ENCODE results near the gene PRMT2.

DNA sequence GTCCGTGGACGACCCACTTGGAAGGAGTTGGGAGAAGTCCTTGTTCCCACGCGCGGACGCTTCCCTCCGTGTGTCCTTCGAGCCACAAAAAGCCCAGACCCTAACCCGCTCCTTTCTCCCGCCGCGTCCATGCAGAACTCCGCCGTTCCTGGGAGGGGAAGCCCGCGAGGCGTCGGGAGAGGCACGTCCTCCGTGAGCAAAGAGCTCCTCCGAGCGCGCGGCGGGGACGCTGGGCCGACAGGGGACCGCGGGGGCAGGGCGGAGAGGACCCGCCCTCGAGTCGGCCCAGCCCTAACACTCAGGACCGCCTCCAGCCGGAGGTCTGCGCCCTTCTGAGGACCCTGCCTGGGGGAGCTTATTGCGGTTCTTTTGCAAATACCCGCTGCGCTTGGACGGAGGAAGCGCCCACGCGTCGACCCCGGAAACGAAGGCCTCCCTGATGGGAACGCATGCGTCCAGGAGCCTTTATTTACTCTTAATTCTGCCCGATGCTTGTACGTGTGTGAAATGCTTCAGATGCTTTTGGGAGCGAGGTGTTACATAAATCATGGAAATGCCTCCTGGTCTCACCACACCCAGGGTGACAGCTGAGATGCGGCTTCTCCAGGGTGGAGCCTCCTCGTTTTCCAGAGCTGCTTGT, 32.4 kb downstream of the PRMT2 start:
- no peak for TF ChIP-seq ZNF274 (IDR thresholded peaks at IDR 0.05; ENCODE audit: low read depth, low read length)
- TF ChIP-seq YY1 (IDR thresholded peaks at IDR 0.05; ENCODE audit: insufficient read depth, insufficient read length), result no peak
- TF ChIP-seq SUZ12 (IDR thresholded peaks at IDR 0.05; ENCODE audit: extremely low read depth, insufficient read depth, insufficient read length), result no peak
